Lung (tissue), 12 donors: ENCODE data around the gene PLIN5. TPM values are rescaled to one million over a fixed set of nuclear protein-coding genes. Genes with fewer than 3 reads are reported as not detected.

ENCODE experiments used
- ATAC-seq: fragments of 200-7000 bp; cut with Tn5 transposase; one replicate; pipeline ENCODE4 v1.9.1; 2020; ENCODE audit warnings: moderate number of reproducible peaks; ENCODE audit not compliant: insufficient read depth, low FRiP score
- DNase-seq, 3 donors: peaks; one replicate each; pipeline ENCODE4 v3.0.0-alpha.2; 2013 to 2017
- H3K27ac ChIP-seq, 2 donors: one replicate each; pipeline ENCODE4 v1.5.1; 2013; ENCODE audit warnings: mild to moderate bottlenecking in 2 of 2, moderate library complexity in 2 of 2, control low read depth in 1 of 2, inconsistent platforms in 1 of 2, low read depth in 1 of 2, low read length in 1 of 2
- H3K27me3 ChIP-seq, 3 donors: one replicate each; pipeline ENCODE4 v1.5.1; 2013; ENCODE audit warnings: low read length in 2 of 3; ENCODE audit not compliant: control insufficient read depth in 3 of 3, insufficient read depth in 3 of 3
- H3K36me3 ChIP-seq, 4 donors: one replicate each; pipeline ENCODE4 v1.5.1; 2013; ENCODE audit warnings: low read length in 4 of 4, mild to moderate bottlenecking in 1 of 4, moderate library complexity in 1 of 4; ENCODE audit not compliant: control insufficient read depth in 4 of 4, insufficient read depth in 4 of 4
- H3K4me1 ChIP-seq, 5 donors: one replicate each; pipeline ENCODE4 v1.5.1; 2013; ENCODE audit warnings: low read length in 5 of 5, mild to moderate bottlenecking in 2 of 5, moderate library complexity in 1 of 5; ENCODE audit not compliant: control insufficient read depth in 5 of 5, insufficient read depth in 5 of 5
- H3K4me3 ChIP-seq: one replicate; pipeline ENCODE4 v1.5.1; 2013; ENCODE audit warnings: mild to moderate bottlenecking, control low read depth, moderate library complexity
- H3K9ac ChIP-seq, 2 donors: one replicate each; pipeline ENCODE4 v1.5.1; 2013; ENCODE audit warnings: low read length in 2 of 2, control low read depth in 1 of 2; ENCODE audit not compliant: insufficient read depth in 1 of 2
- H3K9me3 ChIP-seq, 4 donors: one replicate each; pipeline ENCODE4 v1.5.1; 2013; ENCODE audit warnings: low read length in 3 of 4, mild to moderate bottlenecking in 1 of 4, moderate library complexity in 1 of 4; ENCODE audit not compliant: control insufficient read depth in 4 of 4, insufficient read depth in 3 of 4
- WGBS, 2 donors: extraction: QIAGEN DNeasy Blood & Tissue Kit; methylation state at CpG; one replicate each; pipeline ENCODE4 v1.1.7; 2013; 5-methylcytosine and 5-hydroxymethylcytosine counted together
- polyA plus RNA-seq, 2 donors: library from polyadenylated mRNA; stranded (reverse); fragments of 200-250 nt; gene quantifications; one replicate each; pipeline ENCODE4 v1.2.1, GENCODE V29; 2013
- total RNA-seq, 2 donors: library from RNA; depleted of rRNA in 1 of 2; stranded (reverse); fragments of >200 nt in 1 of 2; gene quantifications; one replicate each; pipeline ENCODE4 v1.2.1, GENCODE V29; 2014 to 2021
- TF ChIP-seq, protein P1 (sequence below): IDR thresholded peaks from 2 replicates; pipeline ENCODE4 v1.5.1; 2012; ENCODE audit warnings: mild to moderate bottlenecking; ENCODE audit errors: control extremely low read depth, extremely low read depth
- donor health status: control.
- donor health status: control.
- donor health status: Bipolar disorder and iron deficiency.
- donor health status: healthy.
- donor health status: DM: yes; HTN: yes; CAD: no.

PLIN5 gene
- total and polyA plus RNA-seq, 4 donors, result 7.5 to 37.3 (median 24.5) TPM

DNA sequence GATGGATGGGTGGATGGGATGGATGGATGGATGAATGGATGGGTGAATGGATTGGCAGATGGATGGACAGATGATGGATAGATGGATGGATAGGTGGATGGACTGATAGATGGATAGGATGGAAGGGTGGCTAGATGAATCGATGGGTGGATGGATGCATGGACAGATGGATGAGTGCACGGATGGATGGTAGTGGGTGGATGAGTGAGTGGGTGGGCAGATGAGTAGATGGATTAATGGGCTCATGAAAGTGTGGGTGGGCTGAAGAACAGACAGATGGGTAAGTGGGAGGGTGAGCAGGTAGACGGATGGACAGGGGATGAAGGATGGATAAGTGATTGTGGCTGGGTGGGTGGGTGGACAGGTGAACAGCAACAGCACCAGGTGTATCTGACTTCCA is 18.8 kb upstream of the PLIN5 start:
- TF ChIP-seq, protein P1, sequence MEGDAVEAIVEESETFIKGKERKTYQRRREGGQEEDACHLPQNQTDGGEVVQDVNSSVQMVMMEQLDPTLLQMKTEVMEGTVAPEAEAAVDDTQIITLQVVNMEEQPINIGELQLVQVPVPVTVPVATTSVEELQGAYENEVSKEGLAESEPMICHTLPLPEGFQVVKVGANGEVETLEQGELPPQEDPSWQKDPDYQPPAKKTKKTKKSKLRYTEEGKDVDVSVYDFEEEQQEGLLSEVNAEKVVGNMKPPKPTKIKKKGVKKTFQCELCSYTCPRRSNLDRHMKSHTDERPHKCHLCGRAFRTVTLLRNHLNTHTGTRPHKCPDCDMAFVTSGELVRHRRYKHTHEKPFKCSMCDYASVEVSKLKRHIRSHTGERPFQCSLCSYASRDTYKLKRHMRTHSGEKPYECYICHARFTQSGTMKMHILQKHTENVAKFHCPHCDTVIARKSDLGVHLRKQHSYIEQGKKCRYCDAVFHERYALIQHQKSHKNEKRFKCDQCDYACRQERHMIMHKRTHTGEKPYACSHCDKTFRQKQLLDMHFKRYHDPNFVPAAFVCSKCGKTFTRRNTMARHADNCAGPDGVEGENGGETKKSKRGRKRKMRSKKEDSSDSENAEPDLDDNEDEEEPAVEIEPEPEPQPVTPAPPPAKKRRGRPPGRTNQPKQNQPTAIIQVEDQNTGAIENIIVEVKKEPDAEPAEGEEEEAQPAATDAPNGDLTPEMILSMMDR, result no peak
- ATAC-seq (no peak), DNase-seq (no peak)
- H3K4me1 ChIP-seq, result peaks cover 0 to 5% (median 0%) of the 10 kb centered on the region in 5 donors
- no peak overlapping the region for H3K4me3 ChIP-seq
- no peak overlapping the region for H3K9ac ChIP-seq
- peaks cover 0 to 34% (median 0%) of the 10 kb centered on the region in 4 donors for H3K36me3 ChIP-seq
- no peaks in the 10 kb centered on the region for H3K27me3 ChIP-seq
- no peak overlapping the region for H3K27ac ChIP-seq
- 80 to 97% methylated on average over 3 of the region's 3 CpGs for WGBS, 2 donors
- no peaks in the 10 kb centered on the region for H3K9me3 ChIP-seq

DNA sequence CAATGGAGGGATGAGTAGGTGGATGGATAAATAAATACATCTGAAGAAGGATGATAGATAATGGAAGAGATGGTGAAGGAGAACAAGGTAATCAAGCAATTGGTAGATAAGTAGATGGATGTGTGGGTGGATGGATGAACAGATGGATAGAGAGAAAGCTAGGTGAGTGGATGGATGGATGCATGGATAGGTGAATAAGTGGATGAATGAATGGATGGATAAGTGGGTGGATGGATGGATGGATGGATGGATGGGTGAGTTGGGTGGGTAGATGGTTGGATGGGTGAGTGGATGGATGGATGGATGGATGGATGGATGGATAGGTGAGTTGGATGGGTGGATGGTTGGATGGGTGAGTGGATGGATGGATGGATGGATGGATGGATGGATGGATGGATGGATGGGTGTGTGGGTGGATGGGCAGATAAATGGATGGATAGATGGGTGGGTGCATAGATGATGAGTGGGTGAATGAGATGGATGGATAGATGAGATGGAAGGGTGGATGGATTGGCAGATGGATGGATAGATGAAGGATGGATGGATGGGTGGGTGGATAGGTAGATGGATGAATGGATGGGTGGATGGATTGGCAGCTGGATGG is 18.2 kb upstream of the PLIN5 start:
- H3K9ac ChIP-seq, result no peak overlapping the region
- no peaks in the 10 kb centered on the region for H3K27me3 ChIP-seq
- TF ChIP-seq, protein P1, result no peak
- H3K9me3 ChIP-seq, result no peaks in the 10 kb centered on the region
- ATAC-seq, result no peak
- no peak overlapping the region for H3K27ac ChIP-seq
- peaks cover 0 to 34% (median 0%) of the 10 kb centered on the region in 4 donors for H3K36me3 ChIP-seq
- DNase-seq, result no peak
- H3K4me3 ChIP-seq, result no peak overlapping the region
- H3K4me1 ChIP-seq, result peaks cover 0 to 5% (median 0%) of the 10 kb centered on the region in 5 donors

DNA sequence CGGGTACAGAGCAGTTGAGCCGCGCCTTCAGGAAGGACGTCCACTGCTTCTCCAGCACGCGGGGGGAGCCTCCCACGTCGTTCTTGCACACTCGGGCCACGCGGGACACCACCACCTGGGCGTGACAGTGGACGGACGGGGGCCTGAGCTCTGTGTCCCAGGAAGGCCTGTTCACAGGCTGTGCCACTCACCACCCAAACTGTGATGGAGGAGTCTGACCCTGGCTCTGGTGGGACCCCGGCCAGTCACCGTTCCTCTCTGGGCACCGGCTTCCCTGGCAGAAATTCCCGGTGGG is 17.4 kb upstream of the PLIN5 start:
- Histone ChIP-seq H3K4me3 (no peak overlapping the region), H3K9ac (no peak overlapping the region), H3K36me3 (peaks cover 0 to 42% (median 0%) of the 10 kb centered on the region in 4 donors), H3K27me3 (no peaks in the 10 kb centered on the region), H3K4me1 (peaks cover 0 to 9% (median 0%) of the 10 kb centered on the region in 5 donors), H3K27ac (no peak overlapping the region), H3K9me3 (no peaks in the 10 kb centered on the region)
- DNase-seq, result no peak
- WGBS, 2 donors, result 87 to 93% methylated on average over 18 of the region's 18 CpGs
- ATAC-seq, result no peak
- TF ChIP-seq, protein P1, result no peak

DNA sequence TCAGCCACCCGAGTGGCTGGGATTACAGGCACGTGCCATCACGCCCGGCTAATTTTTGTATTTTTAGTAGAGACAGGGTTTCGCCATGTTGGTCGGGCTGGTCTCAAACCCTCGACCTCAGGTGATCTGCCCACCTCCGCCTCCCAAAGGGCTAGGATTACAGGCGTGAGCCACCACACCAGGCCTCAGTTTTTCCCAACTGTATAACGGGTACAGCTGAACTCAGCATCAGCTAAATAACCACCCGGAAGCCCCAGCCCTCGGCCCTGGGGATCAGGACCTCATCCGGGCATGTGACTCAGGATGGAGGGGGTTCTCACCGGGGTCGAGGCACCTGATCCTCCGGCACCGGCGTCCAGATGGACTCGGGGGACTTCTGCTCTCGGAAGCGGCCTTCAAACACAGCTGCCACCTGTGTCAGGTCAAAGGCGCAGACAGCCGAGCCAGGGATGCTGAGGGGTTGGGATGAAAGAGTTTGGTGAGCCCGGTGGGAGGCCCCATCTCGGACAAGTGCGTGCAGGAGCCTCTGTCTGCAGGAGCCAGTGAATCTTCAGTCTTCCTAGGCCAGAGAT is 15.5 kb upstream of the PLIN5 start:
- TF ChIP-seq, protein P1, result no peak
- H3K4me1 ChIP-seq, result peaks cover 0 to 5% (median 0%) of the 10 kb centered on the region in 5 donors
- H3K9me3 ChIP-seq, result peaks cover 0 to 3% (median 0%) of the 10 kb centered on the region in 4 donors
- H3K27ac ChIP-seq, result no peak overlapping the region
- no peak for ATAC-seq
- H3K9ac ChIP-seq, result no peak overlapping the region
- 89 to 92% methylated on average over 26 of the region's 26 CpGs for WGBS, 2 donors
- no peak overlapping the region for H3K4me3 ChIP-seq
- no peaks in the 10 kb centered on the region for H3K27me3 ChIP-seq
- no peak for DNase-seq
- peaks cover 0 to 40% (median 0%) of the 10 kb centered on the region in 4 donors for H3K36me3 ChIP-seq
